A673 (cell line): Measurements from ENCODE around the gene SIGLEC7. TPM values are rescaled to one million over a fixed set of nuclear protein-coding genes. Genes with fewer than 3 reads are reported as not detected.

Source experiments
- BruUV-seq: library from RNA; stranded (reverse); fragments of 400-500 nt; replicated peaks from 2 replicates; lab custom pipeline; 2021; lab: Mats Ljungman, UMichigan
- CTCF ChIA-PET: fragments of 300-600 bp; sonication (Branson Sonifier 250); formaldehyde crosslinking; loops from one replicate; lab custom pipeline; 2022; ENCODE audit warnings: antibody characterized with exemption; lab: Charles Lee
- POLR2A ChIA-PET: fragments of 300-600 bp; sonication (Branson Sonifier 250); formaldehyde crosslinking; loops from one replicate; lab custom pipeline; 2022; ENCODE audit warnings: antibody characterized with exemption; ENCODE audit not compliant: low non-redundant PET; lab: Charles Lee
- DNase-seq: peaks from one replicate; pipeline ENCODE4 v3.0.0-alpha.2; 2015; ENCODE audit warnings: low spot score
- H3K27ac ChIP-seq: fragments of 200-600 bp; sonication (generic); 2 replicates; pipeline ENCODE4 v1.5.1; 2016; ENCODE audit warnings: mixed run types, low read depth, mild to moderate bottlenecking, mixed read lengths, antibody characterized with exemption, low read length; ENCODE audit not compliant: poor library complexity, severe bottlenecking
- H3K27me3 ChIP-seq: fragments of 200-600 bp; sonication (generic); replicated peaks from 2 replicates; pipeline ENCODE4 v1.6.1; 2017; ENCODE audit warnings: mixed run types, low read depth, mild to moderate bottlenecking, mixed read lengths, antibody characterized with exemption, low read length; ENCODE audit not compliant: insufficient read depth, poor library complexity
- H3K36me3 ChIP-seq: fragments of 200-600 bp; sonication (generic); 2 replicates; pipeline ENCODE4 v1.6.1; 2016; ENCODE audit warnings: mixed run types, mild to moderate bottlenecking, mixed read lengths, antibody characterized with exemption, low read length; ENCODE audit not compliant: insufficient read depth, poor library complexity, severe bottlenecking
- H3K4me1 ChIP-seq: fragments of 200-600 bp; sonication (generic); 2 replicates; pipeline ENCODE4 v1.6.1; 2017; ENCODE audit warnings: mixed run types, mild to moderate bottlenecking, mixed read lengths, antibody characterized with exemption, low read length; ENCODE audit not compliant: insufficient read depth, poor library complexity, severe bottlenecking
- H3K4me3 ChIP-seq: fragments of 200-600 bp; sonication (generic); 2 replicates; pipeline ENCODE4 v1.5.1; 2016; ENCODE audit warnings: low read depth, mixed run types, mild to moderate bottlenecking, mixed read lengths, low read length; ENCODE audit not compliant: poor library complexity, severe bottlenecking
- H3K9me3 ChIP-seq: fragments of 200-600 bp; sonication (generic); 2 replicates; pipeline ENCODE4 v1.6.1; 2016; ENCODE audit warnings: mixed run types, low read depth, mild to moderate bottlenecking, mixed read lengths, antibody characterized with exemption, low read length; ENCODE audit not compliant: poor library complexity, severe bottlenecking
- EZH2 ChIP-seq: fragments of 200-600 bp; sonication (generic); IDR thresholded peaks from 2 replicates; pipeline ENCODE4 v1.6.1; 2017; ENCODE audit warnings: borderline replicate concordance, low read depth, mild to moderate bottlenecking, mixed read lengths, antibody characterized with exemption, low read length; ENCODE audit not compliant: poor library complexity, severe bottlenecking
- intact Hi-C: fragments of 100-400 bp; cut with micrococcal nuclease; formaldehyde crosslinking; loops from one replicate; pipeline ENCODE4 v1.10.0; 2022; ENCODE audit not compliant: unreplicated experiment
- total RNA-seq: library from RNA; stranded (reverse); gene quantifications from 2 replicates; pipeline ENCODE4 v1.2.3, GENCODE V29; 2021
- TF ChIP-seq, protein P1 (sequence below): fragments of 300-800, 200-600 bp; sonication (generic); conservative IDR thresholded peaks from 2 replicates; pipeline ENCODE4 v1.5.1; 2017; ENCODE audit warnings: low read depth, mild to moderate bottlenecking, antibody characterized with exemption, low read length, moderate library complexity, mixed read lengths

The SIGLEC7 gene
- total RNA-seq, 1 experiment from 2014 or later = not detected

- H3K36me3 ChIP-seq = no peaks in the 10 kb centered on the region
- POLR2A ChIA-PET = no interaction called here
- H3K27me3 ChIP-seq = peaks cover 11% of the 10 kb centered on the region
- H3K9me3 ChIP-seq = no peaks in the 10 kb centered on the region
- H3K4me1 ChIP-seq = no peaks in the 10 kb centered on the region
- no TSS peak for BruUV-seq
- TF ChIP-seq, protein P1, sequence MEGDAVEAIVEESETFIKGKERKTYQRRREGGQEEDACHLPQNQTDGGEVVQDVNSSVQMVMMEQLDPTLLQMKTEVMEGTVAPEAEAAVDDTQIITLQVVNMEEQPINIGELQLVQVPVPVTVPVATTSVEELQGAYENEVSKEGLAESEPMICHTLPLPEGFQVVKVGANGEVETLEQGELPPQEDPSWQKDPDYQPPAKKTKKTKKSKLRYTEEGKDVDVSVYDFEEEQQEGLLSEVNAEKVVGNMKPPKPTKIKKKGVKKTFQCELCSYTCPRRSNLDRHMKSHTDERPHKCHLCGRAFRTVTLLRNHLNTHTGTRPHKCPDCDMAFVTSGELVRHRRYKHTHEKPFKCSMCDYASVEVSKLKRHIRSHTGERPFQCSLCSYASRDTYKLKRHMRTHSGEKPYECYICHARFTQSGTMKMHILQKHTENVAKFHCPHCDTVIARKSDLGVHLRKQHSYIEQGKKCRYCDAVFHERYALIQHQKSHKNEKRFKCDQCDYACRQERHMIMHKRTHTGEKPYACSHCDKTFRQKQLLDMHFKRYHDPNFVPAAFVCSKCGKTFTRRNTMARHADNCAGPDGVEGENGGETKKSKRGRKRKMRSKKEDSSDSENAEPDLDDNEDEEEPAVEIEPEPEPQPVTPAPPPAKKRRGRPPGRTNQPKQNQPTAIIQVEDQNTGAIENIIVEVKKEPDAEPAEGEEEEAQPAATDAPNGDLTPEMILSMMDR = no peak
- TF ChIP-seq EZH2 = no peak
- intact Hi-C loops = no loop called here
- CTCF ChIA-PET = no interaction called here
- H3K27ac ChIP-seq = no peak overlapping the region
- no peak for DNase-seq
- no peak overlapping the region for H3K4me3 ChIP-seq
Measured at GRCh38 chr19:51127032-51127431, 15.1 kb upstream of the SIGLEC7 start.

DNA sequence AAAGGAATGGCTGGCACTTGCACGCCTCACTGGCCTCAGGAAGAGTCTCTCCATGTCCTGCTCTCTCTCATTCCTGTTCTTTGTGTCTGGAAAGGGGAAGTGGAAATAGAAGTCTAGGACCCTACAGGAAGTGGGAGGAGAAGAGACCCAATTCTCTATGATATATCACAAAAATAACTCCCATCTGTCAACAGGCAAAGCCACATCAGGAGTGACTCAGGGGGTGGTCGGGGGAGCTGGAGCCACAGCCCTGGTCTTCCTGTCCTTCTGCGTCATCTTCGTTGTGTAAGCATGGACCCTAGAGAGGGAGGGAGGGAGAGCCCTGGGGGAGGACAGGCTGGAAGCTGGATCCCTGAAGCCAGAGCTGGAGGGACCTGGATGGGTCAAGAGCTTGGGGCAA, 14.3 kb upstream of the SIGLEC7 start:
- Histone ChIP-seq H3K27me3 (peaks cover 11% of the 10 kb centered on the region), H3K4me1 (no peaks in the 10 kb centered on the region), H3K36me3 (no peaks in the 10 kb centered on the region), H3K9me3 (no peaks in the 10 kb centered on the region), H3K27ac (no peak overlapping the region), H3K4me3 (no peak overlapping the region)
- intact Hi-C loops = no loop called here
- BruUV-seq = no TSS peak
- no peak for DNase-seq
- ChIA-PET CTCF (interaction anchor here (0.7 kb wide), 1 partner anchor 8 kb away, joined by 3 read pairs; no protein-coding TSS in a partner anchor), POLR2A (no interaction called here)
- TF ChIP-seq EZH2 = no peak
- TF ChIP-seq, protein P1 = no peak

- BruUV-seq = no TSS peak
- intact Hi-C loops = no loop called here
- no peak for DNase-seq
- no peak overlapping the region for H3K27ac ChIP-seq
- H3K27me3 ChIP-seq = peaks cover 11% of the 10 kb centered on the region
- no peaks in the 10 kb centered on the region for H3K9me3 ChIP-seq
- ChIA-PET CTCF (interaction anchor here (0.7 kb wide), 1 partner anchor 8 kb away, joined by 3 read pairs; no protein-coding TSS in a partner anchor), POLR2A (no interaction called here)
- no peak overlapping the region for H3K4me3 ChIP-seq
- H3K4me1 ChIP-seq = no peaks in the 10 kb centered on the region
- no peak for TF ChIP-seq EZH2
- TF ChIP-seq, protein P1 = no peak
- no peaks in the 10 kb centered on the region for H3K36me3 ChIP-seq
Measured at GRCh38 chr19:51128227-51128626, 13.9 kb upstream of the SIGLEC7 start.
